OCI-LY3 (cell line): ENCODE measurements around the gene SLC8A1.

ENCODE experiments used
- CTCF ChIP-seq: fragments of 200-600, 300-600 bp; sonication (generic); IDR thresholded peaks from 2 replicates; pipeline ENCODE4 v1.5.1; 2014; ENCODE audit warnings: antibody characterized with exemption, low read length, low read depth
- EZH2phosphoT487 ChIP-seq: fragments of 200-600 bp; shearing (Covaris generic); IDR thresholded peaks from 2 replicates; pipeline ENCODE4 v1.6.1; 2018; ENCODE audit warnings: antibody characterized with exemption, mixed run types, low read depth

GRCh38 chr2:40470822-40471813, 19.2 kb upstream of the SLC8A1 start:
- TF ChIP-seq EZH2phosphoT487 (no peak), CTCF (no peak)
